ENCODE data around the gene CREB3L2.

Gene CREB3L2

GRCh38 chr7:137950263-137950621, 51.6 kb downstream of the CREB3L2 start:
- DNase-seq, result no peak

DNA sequence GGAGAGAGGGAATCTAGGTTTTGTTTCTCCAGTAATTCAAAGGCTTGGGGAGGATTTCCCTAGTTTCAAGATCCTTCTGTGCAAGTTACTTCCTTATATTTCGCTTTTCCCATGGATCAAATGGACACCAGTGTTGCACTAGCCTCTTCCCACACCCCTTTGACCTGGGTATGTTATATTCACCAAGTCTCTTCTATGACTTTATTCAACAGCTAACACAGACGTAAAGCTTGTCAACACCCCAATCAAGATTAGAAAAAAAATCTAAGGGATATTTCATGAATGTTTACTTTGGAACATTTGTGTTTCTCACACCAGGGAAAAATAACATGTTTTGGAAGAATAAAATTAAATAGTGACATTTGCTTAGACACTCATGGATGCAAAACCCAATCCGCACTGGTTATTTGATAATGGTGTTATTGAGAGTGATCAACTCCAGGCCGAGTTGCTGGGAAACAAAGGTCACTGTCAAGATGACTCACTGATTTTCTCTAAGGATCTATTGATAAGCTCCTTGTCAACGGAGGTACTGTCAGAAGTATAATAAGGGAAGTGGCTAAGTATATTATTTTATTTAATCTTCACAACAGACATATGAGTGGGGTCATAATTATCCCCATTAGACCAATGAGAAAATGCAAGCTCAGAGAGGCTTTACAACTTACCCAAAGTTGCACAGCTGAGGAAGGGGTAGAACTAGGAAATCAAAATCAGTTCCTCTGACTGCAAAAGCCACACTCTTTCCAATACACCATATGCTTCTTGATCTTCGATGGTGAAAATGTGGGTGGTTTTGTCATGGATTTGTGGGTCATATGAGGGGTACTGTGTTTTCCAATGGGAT, 52.2 kb downstream of the CREB3L2 start:
- DNase-seq, result no peak

GRCh38 chr7:137948845-137949330, 53.0 kb downstream of the CREB3L2 start:
- DNase-seq, result no peak

DNA sequence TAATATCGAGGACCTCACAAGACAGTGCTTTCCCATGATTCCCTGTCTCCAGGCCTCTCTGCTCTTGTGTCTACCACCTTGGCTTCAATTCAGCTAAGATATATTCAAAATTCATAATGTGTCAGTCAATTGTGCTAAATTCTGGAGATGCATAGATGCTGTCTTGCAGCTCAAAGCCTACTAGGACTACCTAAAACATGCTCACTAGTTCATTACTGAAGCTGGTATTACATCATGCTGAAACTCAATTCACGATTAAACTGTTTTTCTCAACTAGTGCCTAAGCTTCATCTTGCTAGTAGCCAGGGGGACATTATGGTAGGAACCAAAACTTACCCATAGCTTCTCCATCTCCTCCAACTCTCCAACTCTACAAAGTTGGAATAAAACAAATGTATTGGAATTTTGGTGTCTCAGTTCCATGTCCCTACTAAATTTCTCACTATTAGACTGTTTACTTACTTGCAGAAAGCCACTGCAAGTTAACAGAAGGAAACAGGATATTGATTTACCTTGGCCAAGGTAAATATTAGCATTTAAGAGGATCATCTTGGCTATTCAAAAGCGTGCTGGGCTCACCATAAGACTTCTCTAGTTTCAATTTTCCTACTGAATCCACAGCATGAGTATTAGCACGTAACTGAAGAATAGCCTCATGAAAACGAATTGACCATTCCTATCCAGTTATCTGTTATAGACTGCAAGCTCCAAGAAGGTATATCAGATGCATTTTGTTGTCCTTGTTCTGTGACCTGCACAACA, 53.6 kb downstream of the CREB3L2 start:
- DNase-seq, result no peak

GRCh38 chr7:137947046-137947445, 54.8 kb downstream of the CREB3L2 start:
- DNase-seq, result no peak

GRCh38 chr7:137946011-137946410, 55.9 kb downstream of the CREB3L2 start:
- no peak for DNase-seq

GRCh38 chr7:137944168-137944567, 57.7 kb downstream of the CREB3L2 start:
- DNase-seq, result no peak

GRCh38 chr7:137943132-137943551, 58.7 kb downstream of the CREB3L2 start:
- DNase-seq, result no peak

GRCh38 chr7:137942484-137943115, 59.3 kb downstream of the CREB3L2 start:
- DNase-seq, result no peak

DNA sequence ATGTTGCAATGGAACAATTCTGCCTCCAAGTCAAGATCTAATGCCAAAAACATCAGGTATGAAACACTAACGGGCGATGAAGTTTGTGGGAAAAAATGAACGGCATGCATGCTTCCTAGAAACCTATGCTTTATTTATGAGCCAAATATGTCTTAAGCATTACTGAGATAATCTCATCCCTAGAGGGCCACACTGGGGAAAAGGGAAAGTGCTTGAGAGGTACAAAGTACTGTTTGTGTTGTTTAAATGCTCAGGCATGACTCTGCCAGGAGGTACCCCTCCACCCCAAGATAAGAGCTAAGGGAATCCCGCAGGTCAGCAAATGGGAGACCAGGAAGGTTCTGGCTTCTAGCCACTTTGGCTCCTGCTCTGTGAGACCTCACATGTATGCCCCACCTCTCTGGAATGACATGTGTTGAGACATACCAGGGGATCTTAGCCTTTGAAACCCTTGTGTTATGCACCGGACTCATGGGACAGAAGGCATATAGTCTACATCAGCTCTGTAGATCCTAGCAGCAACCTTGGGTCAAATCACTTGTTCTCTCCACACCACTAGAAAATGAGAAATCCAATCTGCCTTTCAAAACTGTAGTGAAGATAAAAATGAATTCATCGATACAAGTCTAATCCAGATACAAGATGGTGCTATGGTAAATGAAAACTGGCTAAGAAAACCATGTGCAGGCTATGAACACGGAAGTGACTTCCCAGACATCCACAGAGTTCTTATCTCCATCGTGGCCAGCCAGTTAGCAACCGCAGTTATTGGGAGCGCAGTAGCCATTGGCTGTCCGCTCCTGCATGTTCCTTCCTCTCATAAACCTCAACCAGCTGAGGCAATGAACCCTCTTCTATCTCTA, 61.0 kb downstream of the CREB3L2 start:
- no peak for DNase-seq

DNA sequence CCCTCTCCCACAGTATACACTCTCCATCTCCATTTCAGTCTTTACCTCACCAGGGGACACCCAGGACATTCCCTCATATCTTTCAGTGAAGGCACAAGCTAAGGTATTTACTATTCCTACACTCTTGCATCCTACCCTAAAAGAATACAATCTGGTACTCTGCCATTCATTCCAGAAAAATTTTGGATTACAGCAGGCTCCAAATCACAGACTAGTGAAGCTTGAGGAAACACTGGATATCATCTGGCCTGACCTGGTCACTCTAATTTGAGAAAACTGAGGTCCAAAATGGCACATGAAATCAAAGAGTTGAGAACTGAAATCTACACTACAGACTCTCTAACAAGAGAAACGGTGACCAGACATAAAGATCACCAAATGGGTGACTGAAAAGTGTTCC, 61.7 kb downstream of the CREB3L2 start:
- DNase-seq, result no peak

DNA sequence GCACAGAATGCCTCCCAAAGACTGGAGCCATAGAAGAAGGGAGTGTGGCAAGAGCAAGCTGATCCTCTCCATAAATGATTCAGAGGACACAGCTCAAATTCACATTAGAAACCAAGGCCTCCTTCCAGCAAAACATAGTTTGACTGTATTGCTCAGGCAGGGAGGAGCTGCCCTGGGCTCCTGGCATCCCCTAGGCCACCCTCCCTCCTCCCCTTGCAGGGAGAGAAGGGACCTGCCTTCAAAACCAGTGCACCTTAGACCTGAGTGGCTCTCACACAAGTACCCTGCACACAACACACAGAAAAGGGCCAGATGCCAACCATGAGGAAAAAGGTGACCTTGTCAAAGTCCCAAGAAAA, 64.7 kb downstream of the CREB3L2 start:
- DNase-seq, result no peak

DNA sequence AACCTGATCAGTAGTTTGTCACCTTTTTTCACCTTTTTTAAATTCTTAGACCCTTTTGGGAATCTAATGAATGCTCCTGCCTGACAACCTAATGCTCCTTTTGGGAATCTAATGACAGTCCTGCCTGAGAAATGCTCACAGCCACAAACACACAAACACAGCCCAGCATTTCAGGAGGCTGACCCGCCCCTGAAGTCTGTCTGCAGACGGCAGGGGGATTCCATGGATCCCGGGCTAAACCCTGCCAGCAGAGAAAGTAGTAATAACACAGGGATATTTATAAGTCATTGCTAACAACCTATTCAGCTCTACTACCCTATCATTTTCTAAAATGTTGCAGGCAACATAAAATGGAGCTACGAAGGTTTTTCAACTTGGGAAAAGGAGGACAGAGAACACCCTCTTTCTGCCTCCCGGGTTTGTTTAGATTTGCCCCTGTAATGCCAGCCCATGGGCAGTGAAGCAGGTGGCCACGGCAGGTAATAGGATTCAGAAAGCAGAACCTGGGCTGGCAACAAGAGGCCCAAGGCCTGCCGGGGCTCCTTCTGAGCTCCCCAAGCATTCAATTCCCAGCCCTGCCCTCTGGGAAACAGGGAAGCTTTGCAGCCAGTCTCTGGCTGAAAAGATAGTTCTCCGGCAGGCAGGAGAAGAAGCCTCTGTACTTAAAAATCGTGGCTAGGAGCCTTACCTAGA, 65.2 kb downstream of the CREB3L2 start:
- no peak for DNase-seq

DNA sequence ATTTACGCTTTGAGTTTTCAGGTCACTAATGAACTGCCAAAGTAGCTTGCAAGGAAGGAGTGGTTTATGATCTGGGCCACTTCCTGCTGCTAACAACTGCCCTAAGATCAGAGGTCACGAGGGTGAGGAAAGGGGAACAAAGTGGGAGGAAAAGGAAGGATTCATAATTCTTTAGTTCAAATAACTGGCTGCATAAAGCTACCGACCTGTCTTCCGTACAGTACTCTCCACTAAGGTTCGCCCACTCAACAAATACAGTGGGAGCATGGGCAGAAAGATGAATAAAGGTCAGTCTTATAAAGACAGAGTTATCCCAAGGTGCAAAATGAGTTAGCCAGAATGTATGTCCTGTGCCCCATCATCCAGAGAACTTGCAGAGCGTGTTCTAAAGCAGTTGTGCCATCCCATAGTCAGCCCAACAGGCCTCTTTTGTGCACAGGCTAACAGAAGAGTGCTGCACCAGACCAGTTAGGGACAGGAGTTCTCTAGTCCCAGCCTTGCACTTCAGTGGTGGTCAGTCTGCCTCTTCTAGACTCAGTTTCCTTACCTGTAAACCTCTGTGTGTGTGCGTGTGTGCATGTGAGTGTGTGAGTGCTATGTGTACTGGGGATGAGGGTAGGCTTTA, 65.9 kb downstream of the CREB3L2 start:
- peak; percentile 79 to 82 (median 82) for DNase-seq

GRCh38 chr7:137934941-137935883, 66.7 kb downstream of the CREB3L2 start:
- peak in 1 of 3 donors; percentile 29 for DNase-seq

DNA sequence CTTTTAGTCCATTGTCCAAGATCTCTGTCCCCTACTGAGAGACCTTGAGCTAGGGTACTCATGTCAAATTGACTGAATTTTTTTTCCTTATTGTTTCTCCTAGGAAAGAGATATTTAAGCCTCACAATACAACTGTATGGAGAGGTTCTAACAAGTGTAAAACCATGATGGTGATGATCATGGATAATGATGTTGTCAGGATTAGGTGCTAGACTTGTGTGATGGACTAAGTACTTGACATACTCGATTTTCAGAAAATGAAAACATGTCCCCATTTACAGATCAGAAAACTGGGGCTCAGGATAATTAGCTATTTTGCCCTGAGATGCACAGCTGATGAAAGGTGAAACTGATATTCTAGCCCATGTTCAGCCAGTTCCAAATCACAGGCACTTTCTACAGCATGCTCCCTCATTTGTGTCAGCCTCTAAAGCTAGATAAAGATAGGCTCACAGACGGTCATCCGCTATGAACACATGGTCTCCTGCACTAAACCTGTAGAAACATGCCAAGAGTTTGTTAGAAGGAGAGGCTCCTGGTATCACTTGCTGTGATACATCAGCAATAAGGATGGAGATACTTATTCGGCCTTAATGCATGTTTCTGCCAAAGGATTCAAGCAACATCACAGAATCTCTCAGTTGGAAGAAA, 67.6 kb downstream of the CREB3L2 start:
- no peak for DNase-seq

DNA sequence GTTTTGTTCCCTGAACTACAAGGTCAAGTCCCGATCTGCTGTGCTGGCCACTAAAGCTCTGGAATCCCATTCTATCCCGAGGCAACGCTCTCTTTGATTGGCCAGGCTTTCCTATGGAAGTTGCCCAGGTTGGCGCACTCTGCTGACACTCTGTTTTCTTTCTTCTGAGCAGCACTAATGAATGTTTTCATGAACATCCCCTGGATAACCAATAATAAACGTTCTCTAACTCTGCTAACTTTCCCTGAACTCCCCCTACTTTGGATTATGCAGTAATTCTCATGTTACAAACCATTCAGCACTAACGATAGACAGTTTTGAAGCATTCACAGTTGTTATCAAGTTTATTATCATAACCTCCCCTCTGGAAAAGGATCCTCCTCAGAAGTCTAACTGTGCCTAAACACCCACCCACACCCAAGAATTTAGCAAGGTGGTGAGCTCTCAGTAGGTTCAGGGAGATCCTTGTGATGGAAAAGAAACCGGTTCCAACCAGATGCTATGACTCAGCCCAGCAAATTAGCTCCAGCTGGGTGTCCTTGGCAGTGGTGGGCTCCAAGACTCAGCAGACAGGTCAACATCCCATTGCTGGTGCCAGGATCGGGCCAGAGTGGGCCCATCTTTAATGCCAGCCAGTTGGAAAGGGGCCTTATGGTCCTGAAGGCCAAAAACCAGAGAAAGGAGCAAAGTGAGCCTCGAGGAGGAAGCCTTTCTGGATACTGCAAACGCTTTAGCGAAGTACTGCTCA, 68.4 kb downstream of the CREB3L2 start:
- DNase-seq, result no peak

DNA sequence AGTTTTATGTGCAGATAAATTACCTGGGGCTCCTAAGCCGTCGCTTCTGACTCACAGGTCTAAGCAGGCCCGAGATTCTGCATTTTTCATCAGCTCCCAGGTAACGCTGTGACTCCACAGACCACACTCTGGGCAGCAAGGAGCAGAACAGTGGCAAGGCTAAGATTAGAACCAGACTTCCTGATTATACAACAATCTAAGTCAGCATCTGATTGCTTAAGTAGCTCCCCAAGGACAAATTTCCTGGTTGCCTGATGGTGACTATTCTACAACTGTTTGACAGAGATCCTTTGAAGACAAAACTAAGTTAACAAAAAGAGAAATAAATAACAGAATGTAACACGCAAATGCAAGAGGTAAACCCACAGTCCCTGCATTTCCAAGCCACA, 69.0 kb downstream of the CREB3L2 start:
- DNase-seq, result peak; percentile 48 to 61 (median 57)

- DNase-seq, result no peak
Measured at GRCh38 chr7:137931823-137932222, 70.1 kb downstream of the CREB3L2 start.

All from suppressor macrophage treated with lipopolysaccharide for 1 hour (primary cell).